ENCODE data around the gene RAD51AP1. TPM values are rescaled to one million over a fixed set of nuclear protein-coding genes. Genes with fewer than 3 reads are reported as not detected.
A peak's percentile ranks its signal among the peaks of the same experiment; 100 is the strongest.

The RAD51AP1 gene
- total RNA-seq, 1 donor: 2.2 TPM

GRCh38 chr12:4558171-4558570 is 19.5 kb downstream of the RAD51AP1 start:
- Histone ChIP-seq H4K20me1 (ENCODE audit: insufficient read depth, low read length) (no peaks in the 10 kb centered on the region), H3K9me3 (ENCODE audit: low read depth, low read length) (no peaks in the 10 kb centered on the region), H2AFZ (ENCODE audit: low read length) (no peak overlapping the region), H3K27ac (ENCODE audit: low read depth, low read length) (no peak overlapping the region), H3K4me1 (ENCODE audit: insufficient read depth, low read length) (no peaks in the 10 kb centered on the region), H3K4me2 (ENCODE audit: insufficient read depth, low read length) (no peak overlapping the region), H3K36me3 (ENCODE audit: insufficient read depth, low read length) (peaks cover 3% of the 10 kb centered on the region), H3K27me3 (ENCODE audit: insufficient read depth, low read length) (no peaks in the 10 kb centered on the region), H3K79me2 (ENCODE audit: insufficient read depth, low read length) (no peaks in the 10 kb centered on the region), H3K4me3 (ENCODE audit: insufficient read depth, low read length) (no peak overlapping the region)
- no peak for DNase-seq (ENCODE audit: insufficient read length, low spot score, missing footprints)
- no peak for TF ChIP-seq CTCF (IDR thresholded peaks at IDR 0.05; ENCODE audit: extremely low read depth, low read depth, low read length)

GRCh38 chr12:4562034-4562657 is 23.5 kb downstream of the RAD51AP1 start, which contains the start of gene DYRK4:
Gene DYRK4 (plus strand): TSS chr12:4562208. CDS start chr12:4562246, 38 bp downstream.
- Histone ChIP-seq H3K36me3 (ENCODE audit: insufficient read depth, low read length) (peaks cover 3% of the 10 kb centered on the region), H3K4me3 (ENCODE audit: insufficient read depth, low read length) (peak within 1 kb of the TSS; percentile 71), H2AFZ (ENCODE audit: low read length) (peak within 1 kb of the TSS; percentile 94), H3K27me3 (ENCODE audit: insufficient read depth, low read length) (no peaks in the 10 kb centered on the region), H3K27ac (ENCODE audit: low read depth, low read length) (no peak within 1 kb of the TSS), H4K20me1 (ENCODE audit: insufficient read depth, low read length) (no peaks in the 10 kb centered on the region), H3K9me3 (ENCODE audit: low read depth, low read length) (no peaks in the 10 kb centered on the region), H3K4me1 (ENCODE audit: insufficient read depth, low read length) (no peaks in the 10 kb centered on the region), H3K4me2 (ENCODE audit: insufficient read depth, low read length) (peak within 1 kb of the TSS; percentile 88), H3K79me2 (ENCODE audit: insufficient read depth, low read length) (no peaks in the 10 kb centered on the region)
- no peak for TF ChIP-seq CTCF (IDR thresholded peaks at IDR 0.05; ENCODE audit: extremely low read depth, low read depth, low read length)
- DNase-seq (ENCODE audit: insufficient read length, low spot score, missing footprints): peak; percentile 87

GRCh38 chr12:4563336-4563735 is 24.6 kb downstream of the RAD51AP1 start:
- H2AFZ ChIP-seq (ENCODE audit: low read length): no peak overlapping the region
- no peak for DNase-seq (ENCODE audit: insufficient read length, low spot score, missing footprints)
- no peak for TF ChIP-seq CTCF (IDR thresholded peaks at IDR 0.05; ENCODE audit: extremely low read depth, low read depth, low read length)
- peaks cover 3% of the 10 kb centered on the region for H3K36me3 ChIP-seq (ENCODE audit: insufficient read depth, low read length)
- no peak overlapping the region for H3K4me2 ChIP-seq (ENCODE audit: insufficient read depth, low read length)
- H3K4me1 ChIP-seq (ENCODE audit: insufficient read depth, low read length): no peaks in the 10 kb centered on the region
- no peaks in the 10 kb centered on the region for H4K20me1 ChIP-seq (ENCODE audit: insufficient read depth, low read length)
- no peak overlapping the region for H3K27ac ChIP-seq (ENCODE audit: low read depth, low read length)
- H3K4me3 ChIP-seq (ENCODE audit: insufficient read depth, low read length): no peak overlapping the region
- H3K27me3 ChIP-seq (ENCODE audit: insufficient read depth, low read length): no peaks in the 10 kb centered on the region
- H3K79me2 ChIP-seq (ENCODE audit: insufficient read depth, low read length): no peaks in the 10 kb centered on the region
- H3K9me3 ChIP-seq (ENCODE audit: low read depth, low read length): no peaks in the 10 kb centered on the region

- peak overlapping the region; percentile 46 for H3K4me2 ChIP-seq (ENCODE audit: insufficient read depth, low read length)
- no peaks in the 10 kb centered on the region for H3K36me3 ChIP-seq (ENCODE audit: insufficient read depth, low read length)
- no peaks in the 10 kb centered on the region for H3K4me1 ChIP-seq (ENCODE audit: insufficient read depth, low read length)
- H3K27me3 ChIP-seq (ENCODE audit: insufficient read depth, low read length): no peaks in the 10 kb centered on the region
- DNase-seq (ENCODE audit: insufficient read length, low spot score, missing footprints): no peak
- H3K79me2 ChIP-seq (ENCODE audit: insufficient read depth, low read length): no peaks in the 10 kb centered on the region
- peak overlapping the region; percentile 41 for H3K4me3 ChIP-seq (ENCODE audit: insufficient read depth, low read length)
- TF ChIP-seq CTCF (IDR thresholded peaks at IDR 0.05; ENCODE audit: extremely low read depth, low read depth, low read length): no peak
- no peak overlapping the region for H3K27ac ChIP-seq (ENCODE audit: low read depth, low read length)
- peak overlapping the region; percentile 69 for H2AFZ ChIP-seq (ENCODE audit: low read length)
- no peaks in the 10 kb centered on the region for H4K20me1 ChIP-seq (ENCODE audit: insufficient read depth, low read length)
- H3K9me3 ChIP-seq (ENCODE audit: low read depth, low read length): no peaks in the 10 kb centered on the region
These were observed 26.1 kb downstream of the RAD51AP1 start for GRCh38 chr12:4564818-4565217.
